GM19023 (cell line): Measurements from ENCODE around the gene AGAP1.

Source experiments
- ATAC-seq: cut with Tn5 transposase; IDR thresholded peaks from one replicate; pipeline ENCODE4 v1.9.1; 2021; ENCODE audit warnings: mild to moderate bottlenecking, moderate library complexity; ENCODE audit not compliant: unreplicated experiment

The AGAP1 gene

GRCh38 chr2:236161082-236161462 lies 667.2 kb downstream of the AGAP1 start:
- ATAC-seq = no peak

DNA sequence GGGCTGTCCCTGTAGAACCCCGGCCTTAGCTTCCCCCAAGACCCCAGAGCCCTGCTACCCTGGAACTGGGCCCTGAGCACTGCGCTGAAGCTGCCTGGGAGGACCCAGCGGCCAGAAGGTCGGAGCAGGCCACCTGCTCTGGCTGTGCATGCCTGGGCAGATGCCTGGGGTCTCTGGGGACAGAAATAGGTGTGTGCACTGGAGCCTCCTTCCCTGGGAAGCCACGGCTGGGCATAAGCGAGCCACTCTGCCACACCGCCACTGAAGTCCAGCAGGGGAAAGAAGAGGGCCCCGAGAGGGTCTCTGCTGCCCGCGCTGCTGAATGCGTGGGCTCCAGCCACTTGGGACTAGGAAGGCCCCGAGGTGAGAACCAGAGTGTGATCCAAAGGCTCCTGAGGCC lies 667.7 kb downstream of the AGAP1 start:
- no peak for ATAC-seq

- no peak for ATAC-seq
Observed at GRCh38 chr2:236162031-236162845, 668.4 kb downstream of the AGAP1 start.

- no peak for ATAC-seq
Observed at GRCh38 chr2:236162882-236163470, 669.1 kb downstream of the AGAP1 start.

DNA sequence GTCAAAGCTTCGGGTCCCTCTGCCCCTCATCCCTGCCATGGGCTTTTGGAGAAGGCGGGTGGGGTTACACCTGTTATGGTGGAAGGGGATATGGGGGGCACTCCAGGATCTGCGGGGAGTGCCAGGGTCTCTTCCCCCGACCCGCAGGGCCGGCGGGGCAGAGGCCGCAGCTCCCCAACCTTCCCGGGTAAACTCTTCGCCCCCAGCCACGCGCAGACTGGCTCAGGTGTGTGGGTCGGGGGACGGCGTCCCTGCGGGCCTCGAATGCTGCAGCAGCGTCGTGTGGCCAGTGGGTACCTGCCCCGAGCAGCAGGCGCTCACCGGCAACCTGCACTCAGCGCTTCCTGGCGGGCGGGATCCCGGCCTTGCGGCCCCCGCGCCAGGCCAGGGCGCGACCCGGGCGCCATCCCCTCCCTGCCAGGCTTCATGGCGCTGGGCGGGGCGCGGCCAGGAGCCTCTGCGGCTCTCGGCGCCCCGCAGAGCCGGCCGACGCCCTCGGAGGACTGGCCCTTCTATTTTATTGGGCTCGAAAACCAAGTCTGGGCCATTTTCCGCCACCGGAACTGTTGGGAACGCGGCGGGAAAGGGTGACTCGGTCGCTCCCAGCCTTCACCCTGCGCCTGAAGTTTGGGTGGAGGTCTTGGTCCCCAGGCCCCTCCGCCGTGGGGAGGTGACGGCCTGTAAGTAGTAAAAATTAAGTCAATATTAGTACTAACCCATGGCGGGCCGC lies 669.8 kb downstream of the AGAP1 start:
- ATAC-seq = no peak

DNA sequence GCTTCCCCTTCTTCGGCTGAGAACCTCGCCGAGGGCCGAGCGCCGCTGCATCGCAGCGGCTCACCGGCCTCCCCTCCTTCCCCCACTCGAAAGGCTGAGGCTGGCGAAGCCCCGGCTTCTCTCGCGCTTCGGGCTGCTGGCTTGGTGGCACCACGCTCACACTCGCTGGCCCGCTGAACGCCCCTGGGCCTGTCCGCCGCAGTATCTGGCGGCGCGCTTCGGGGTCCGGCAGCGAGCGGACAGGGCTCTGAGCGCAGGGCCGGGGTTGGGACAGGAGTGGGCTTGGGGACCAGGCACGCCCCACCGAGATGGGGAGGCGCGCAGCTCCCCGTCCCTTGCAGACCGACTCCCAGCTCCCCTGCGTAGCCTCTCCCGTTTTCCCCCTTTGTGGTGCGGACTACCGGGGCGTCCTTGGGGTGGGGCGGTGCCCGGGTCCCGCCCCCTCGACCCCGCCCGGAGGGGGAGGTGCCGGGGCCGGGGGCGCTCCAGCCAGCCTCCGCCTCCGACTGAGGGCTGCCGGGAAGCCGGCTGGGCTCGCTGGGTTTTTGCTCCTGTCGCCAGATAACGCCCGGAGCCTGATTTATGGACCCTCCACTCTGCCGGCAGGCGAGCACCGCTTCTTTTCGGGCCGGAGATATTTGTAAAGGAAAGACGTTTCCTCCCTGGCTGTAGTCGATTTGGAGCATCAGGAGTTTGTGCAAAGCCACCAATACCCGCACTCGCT lies 670.5 kb downstream of the AGAP1 start:
- no peak for ATAC-seq

- no peak for ATAC-seq
Observed at GRCh38 chr2:236164925-236165841, 671.3 kb downstream of the AGAP1 start.

- no peak for ATAC-seq
Observed at GRCh38 chr2:236165842-236166795, 672.3 kb downstream of the AGAP1 start.

GRCh38 chr2:236166796-236167296 lies 673.0 kb downstream of the AGAP1 start:
- no peak for ATAC-seq

GRCh38 chr2:236167297-236168109 lies 673.7 kb downstream of the AGAP1 start:
- ATAC-seq = no peak

DNA sequence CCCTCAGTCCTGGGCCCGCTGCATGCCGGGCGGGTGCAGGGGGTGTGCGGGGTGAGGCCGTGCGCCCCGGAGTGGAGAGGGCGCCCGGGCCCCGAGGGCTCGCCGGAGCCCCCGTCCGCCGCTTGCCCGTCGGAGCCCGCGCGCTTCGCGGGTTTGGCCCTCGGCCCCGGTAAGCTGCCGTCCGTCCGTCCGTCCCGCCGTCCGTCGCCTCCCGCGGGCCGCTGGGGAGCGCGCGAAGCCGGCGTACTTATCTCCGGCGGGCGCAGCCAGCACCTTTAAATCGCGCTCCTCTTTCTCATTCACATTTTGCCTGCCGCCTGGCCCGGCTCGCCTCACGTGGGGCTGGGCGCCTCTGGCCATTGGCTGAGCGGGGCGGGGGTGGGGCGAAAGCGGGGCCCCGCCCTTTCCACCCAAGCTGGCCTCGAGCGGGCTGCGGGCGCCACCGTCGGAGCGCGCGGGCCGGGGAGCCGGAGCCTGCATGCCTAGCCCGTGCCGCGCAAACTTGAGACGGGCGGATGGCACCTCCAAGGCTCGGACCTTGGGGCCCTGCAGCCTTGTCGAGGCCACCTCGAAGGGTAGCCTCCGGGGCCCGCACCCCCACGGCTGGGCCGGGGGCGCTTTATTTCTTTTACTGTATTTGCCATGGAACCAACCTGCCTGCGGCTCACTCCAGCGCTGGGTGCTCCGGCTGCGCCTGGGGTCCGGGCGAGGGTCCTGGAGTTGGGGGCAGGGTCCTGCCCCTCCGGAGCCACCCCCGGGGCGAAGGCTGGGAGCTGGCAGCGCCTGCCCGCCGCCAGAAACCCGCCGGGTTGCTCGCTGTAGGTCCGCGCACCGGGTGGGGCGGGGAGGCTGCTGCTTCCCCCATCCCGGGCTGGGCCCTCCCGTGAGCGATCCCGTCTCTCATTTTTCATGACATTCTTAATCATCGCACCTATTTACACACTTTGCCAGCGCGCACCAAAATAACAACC lies 674.6 kb downstream of the AGAP1 start, which contains the start of gene GBX2:
TSS of gene GBX2 (minus strand) at position 277 of the 971 bp plus-strand sequence. CDS start 415 bp downstream, outside the sequence.
- no peak for ATAC-seq

DNA sequence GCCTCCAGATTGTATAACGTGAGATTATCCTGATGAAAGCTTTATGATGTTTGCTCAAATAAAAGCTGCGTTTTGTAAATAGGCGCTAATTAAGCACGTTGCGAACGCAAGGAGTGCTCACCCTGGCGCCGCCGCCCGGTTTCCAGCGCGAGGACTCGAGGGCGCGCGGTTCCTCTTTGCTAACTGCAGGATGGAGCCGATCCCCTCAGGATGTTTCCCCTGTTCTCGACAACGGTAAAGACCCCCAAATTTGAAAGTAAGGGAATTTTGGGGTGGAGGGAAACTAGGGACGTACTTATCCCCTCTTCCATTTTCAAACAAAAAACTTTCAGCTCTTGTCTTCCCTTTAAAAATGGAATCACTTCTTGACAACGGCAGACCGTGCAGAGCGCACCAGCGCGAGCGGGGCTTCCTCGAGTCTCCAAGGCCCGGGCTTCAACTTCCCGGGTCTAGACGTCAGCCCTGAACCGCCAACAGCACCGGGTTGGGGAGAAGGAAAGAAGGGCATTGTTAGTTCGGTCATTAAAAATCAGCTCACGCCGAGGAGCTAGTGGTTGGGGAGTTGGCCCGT lies 675.4 kb downstream of the AGAP1 start:
- ATAC-seq = no peak

DNA sequence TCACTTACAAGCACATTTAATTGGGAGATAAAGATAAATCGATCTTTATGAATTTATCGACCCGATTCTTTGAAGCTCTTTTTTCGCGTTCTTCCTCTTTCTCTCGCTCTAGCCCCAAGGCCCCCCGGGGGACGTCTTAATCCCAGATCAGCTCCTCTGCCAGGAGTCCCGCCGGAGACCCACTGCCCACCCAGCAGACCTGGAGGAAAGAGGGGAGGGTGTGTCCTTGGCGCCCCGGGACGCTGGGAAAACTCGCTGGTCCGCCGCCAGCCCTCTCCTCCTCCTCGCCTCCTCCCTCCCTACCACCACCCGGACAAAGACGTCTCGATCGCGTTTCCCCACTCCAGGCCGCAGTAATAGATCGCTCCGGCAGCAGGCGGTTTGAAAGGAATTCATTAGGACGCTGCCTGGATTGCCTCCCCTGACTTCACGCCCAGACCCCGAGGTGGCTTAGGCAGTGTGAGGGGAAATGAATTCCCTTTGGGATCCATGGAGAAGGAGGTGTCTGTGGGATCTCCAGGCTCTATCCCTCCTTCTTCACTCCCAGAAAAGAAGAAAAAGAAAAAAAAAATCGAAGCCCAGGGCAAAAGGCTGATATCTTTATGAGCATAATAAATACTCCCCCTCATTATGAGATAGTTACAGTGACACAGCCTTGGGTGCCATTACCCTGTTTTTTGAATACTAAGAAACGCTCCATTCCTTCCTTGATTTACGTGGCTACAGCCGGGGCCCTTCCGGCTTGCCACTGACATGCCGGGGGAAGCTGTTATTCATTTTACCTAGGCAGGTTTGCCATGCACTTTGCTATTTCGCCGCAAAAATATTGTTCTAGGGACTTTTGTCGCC lies 676.1 kb downstream of the AGAP1 start:
- no peak for ATAC-seq

DNA sequence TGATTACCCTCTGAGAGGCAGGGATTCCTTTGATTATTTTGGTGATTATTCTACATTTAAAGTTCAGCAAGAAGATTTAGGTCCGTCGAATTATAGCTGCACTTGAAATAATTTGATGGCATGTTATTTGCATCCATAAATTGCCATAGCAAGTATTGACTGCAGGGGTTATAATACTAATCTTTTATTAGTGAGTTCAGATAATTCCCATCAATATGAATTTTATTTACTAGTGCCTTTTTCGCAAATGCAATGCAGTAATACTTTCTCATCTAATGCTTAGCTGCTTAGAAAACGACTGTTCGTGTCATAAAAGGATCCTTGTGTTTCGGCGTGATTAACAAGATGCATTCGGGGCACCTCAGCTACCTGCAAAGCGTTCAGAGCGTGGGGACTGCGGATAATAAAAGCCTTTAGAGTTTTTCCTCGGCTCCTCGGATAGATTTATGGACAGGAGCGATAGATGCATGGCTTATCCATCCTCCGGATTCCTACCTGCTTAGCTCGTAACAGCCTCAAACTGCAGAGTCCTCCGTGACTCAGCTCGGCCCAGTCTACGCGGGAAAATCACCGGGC lies 676.8 kb downstream of the AGAP1 start:
- ATAC-seq = no peak

GRCh38 chr2:236171181-236171679 lies 677.4 kb downstream of the AGAP1 start:
- ATAC-seq = no peak
